Ammon's horn (tissue), 1 donor: ENCODE results near the gene CMTM2.
"Not testable (repeated sequence)": the region's sequence is repeated elsewhere in the genome, so short reads cannot be mapped to it uniquely, and the experiment has no call there.

Experiments used
- DNase-seq: peaks from one replicate; pipeline ENCODE4 v3.0.0-alpha.2; 2016; ENCODE audit warnings: low spot score

CMTM2 gene

GRCh38 chr16:66630561-66631260, 51.4 kb downstream of the CMTM2 start:
- DNase-seq = not testable (repeated sequence)

GRCh38 chr16:66631558-66631957, 52.3 kb downstream of the CMTM2 start:
- DNase-seq = not testable (repeated sequence)

- no peak for DNase-seq
Measured at GRCh38 chr16:66634527-66635196, 55.4 kb downstream of the CMTM2 start.

GRCh38 chr16:66635406-66635805, 56.1 kb downstream of the CMTM2 start:
- DNase-seq = no peak

GRCh38 chr16:66636199-66636598, 56.9 kb downstream of the CMTM2 start:
- DNase-seq = no peak

- no peak for DNase-seq
Measured at GRCh38 chr16:66637806-66638205, 58.5 kb downstream of the CMTM2 start.
